ENCODE measurements around the gene GPR176.

DNA sequence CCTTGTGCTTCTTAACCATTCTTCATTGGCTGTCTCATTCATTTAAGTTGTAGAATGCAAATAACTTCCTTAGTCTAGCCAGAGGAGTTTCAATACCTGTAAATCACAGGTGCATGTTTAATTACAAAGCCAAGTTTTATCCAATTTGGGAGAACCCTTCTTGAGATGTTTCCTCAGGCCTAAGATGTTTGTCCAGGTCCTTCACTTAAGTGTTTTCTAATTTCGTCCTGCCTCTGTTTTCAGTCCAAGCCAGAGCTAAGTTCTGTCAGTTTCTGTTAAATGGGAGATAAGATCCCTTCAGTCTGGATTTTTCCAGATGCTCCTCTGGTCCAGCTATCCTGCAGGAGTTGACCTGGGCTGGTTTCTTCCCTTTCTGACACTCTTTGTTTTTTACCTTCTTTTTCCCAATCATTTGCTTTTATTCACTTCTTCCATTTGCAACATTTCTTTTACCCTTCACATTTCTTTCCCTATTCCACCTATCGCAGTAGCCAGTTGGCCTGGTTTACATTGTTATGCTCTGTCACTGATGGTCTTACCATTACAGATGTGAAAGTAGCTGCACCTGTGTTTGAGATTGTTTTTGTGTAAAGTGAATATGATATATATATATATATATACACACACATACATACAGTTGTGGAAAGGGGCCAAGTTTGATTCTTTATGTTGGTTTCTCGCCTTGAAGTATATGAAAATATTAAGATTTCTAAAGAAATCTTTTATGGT lies 48.4 kb upstream of the GPR176 start:
- no peak for TF ChIP-seq POLR2A (IDR thresholded peaks at IDR 0.05)
- TF ChIP-seq, protein P1, sequence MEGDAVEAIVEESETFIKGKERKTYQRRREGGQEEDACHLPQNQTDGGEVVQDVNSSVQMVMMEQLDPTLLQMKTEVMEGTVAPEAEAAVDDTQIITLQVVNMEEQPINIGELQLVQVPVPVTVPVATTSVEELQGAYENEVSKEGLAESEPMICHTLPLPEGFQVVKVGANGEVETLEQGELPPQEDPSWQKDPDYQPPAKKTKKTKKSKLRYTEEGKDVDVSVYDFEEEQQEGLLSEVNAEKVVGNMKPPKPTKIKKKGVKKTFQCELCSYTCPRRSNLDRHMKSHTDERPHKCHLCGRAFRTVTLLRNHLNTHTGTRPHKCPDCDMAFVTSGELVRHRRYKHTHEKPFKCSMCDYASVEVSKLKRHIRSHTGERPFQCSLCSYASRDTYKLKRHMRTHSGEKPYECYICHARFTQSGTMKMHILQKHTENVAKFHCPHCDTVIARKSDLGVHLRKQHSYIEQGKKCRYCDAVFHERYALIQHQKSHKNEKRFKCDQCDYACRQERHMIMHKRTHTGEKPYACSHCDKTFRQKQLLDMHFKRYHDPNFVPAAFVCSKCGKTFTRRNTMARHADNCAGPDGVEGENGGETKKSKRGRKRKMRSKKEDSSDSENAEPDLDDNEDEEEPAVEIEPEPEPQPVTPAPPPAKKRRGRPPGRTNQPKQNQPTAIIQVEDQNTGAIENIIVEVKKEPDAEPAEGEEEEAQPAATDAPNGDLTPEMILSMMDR (IDR thresholded peaks at IDR 0.05): no peak
